Liver (tissue), 9 donors: ENCODE results near the gene UNC5A. TPM values are rescaled to one million over a fixed set of nuclear protein-coding genes. Genes with fewer than 3 reads are reported as not detected.

Source experiments
- DNase-seq: peaks from one replicate; pipeline ENCODE4 v3.0.0-alpha.2; 2017; ENCODE audit warnings: low spot score
- H3K27ac ChIP-seq, 2 donors: one replicate each; pipeline ENCODE4 v1.7.0; 2013; ENCODE audit warnings: inconsistent platforms in 2 of 2, low read length in 2 of 2, control low read depth in 1 of 2, low read depth in 1 of 2, mild to moderate bottlenecking in 1 of 2
- H3K27me3 ChIP-seq, 4 donors: one replicate each; pipeline versions ENCODE4 v1.6.1 to v1.7.0; 2013; ENCODE audit warnings: low read length in 3 of 4, inconsistent platforms in 1 of 4, mild to moderate bottlenecking in 1 of 4, moderate library complexity in 1 of 4; ENCODE audit not compliant: control insufficient read depth in 4 of 4, insufficient read depth in 4 of 4
- H3K36me3 ChIP-seq, 4 donors: one replicate each; pipeline versions ENCODE4 v1.6.1 to v1.7.0; 2013; ENCODE audit warnings: low read length in 3 of 4, mild to moderate bottlenecking in 3 of 4, low read depth in 1 of 4, moderate library complexity in 1 of 4; ENCODE audit not compliant: control insufficient read depth in 4 of 4, insufficient read depth in 3 of 4
- H3K4me1 ChIP-seq, 4 donors: one replicate each; pipeline versions ENCODE4 v1.6.1 to v1.7.0; 2013; ENCODE audit warnings: low read length in 3 of 4, mild to moderate bottlenecking in 3 of 4, moderate library complexity in 1 of 4; ENCODE audit not compliant: control insufficient read depth in 4 of 4, insufficient read depth in 4 of 4
- H3K4me3 ChIP-seq, 3 donors: one replicate each; pipeline versions ENCODE4 v1.6.1 to v1.7.0; 2013; ENCODE audit warnings: low read length in 3 of 3, control low read depth in 1 of 3, low read depth in 1 of 3, mild to moderate bottlenecking in 1 of 3
- H3K9ac ChIP-seq, 2 donors: one replicate each; pipeline ENCODE4 v1.7.0; 2013; ENCODE audit warnings: low read length in 2 of 2, mild to moderate bottlenecking in 2 of 2, moderate library complexity in 2 of 2, control low read depth in 1 of 2, low read depth in 1 of 2
- H3K9me3 ChIP-seq, 4 donors: one replicate each; pipeline versions ENCODE4 v1.6.1 to v1.7.0; 2013; ENCODE audit warnings: low read length in 3 of 4; ENCODE audit not compliant: control insufficient read depth in 4 of 4
- ATF3 ChIP-seq: IDR thresholded peaks from 2 replicates; pipeline ENCODE4 v1.6.1; 2016; ENCODE audit warnings: antibody characterized with exemption
- CTCF ChIP-seq: fragments of 150-350 bp; IDR thresholded peaks from 2 replicates; pipeline ENCODE4 v1.5.1; 2017; ENCODE audit warnings: improper control_type of control experiment, low read depth, low read length; ENCODE audit not compliant: missing input control
- EGR1 ChIP-seq, 2 donors: IDR thresholded peaks; 2 replicates each; pipeline ENCODE4 v1.6.1; 2016 to 2018; ENCODE audit warnings: antibody characterized with exemption in 2 of 2, low read depth in 2 of 2
- FOXA1 ChIP-seq: IDR thresholded peaks from 2 replicates; pipeline ENCODE4 v1.6.1; 2016; ENCODE audit warnings: antibody characterized with exemption
- FOXA2 ChIP-seq: IDR thresholded peaks from 2 replicates; pipeline ENCODE4 v1.6.1; 2016; ENCODE audit warnings: antibody characterized with exemption
- GABPA ChIP-seq, 2 donors: IDR thresholded peaks in 1 of 2; conservative IDR thresholded peaks in 1 of 2; 2 replicates each; pipeline ENCODE4 v1.6.1; 2016; ENCODE audit warnings: antibody characterized with exemption in 2 of 2, mild to moderate bottlenecking in 1 of 2, moderate library complexity in 1 of 2
- HNF4A ChIP-seq, 2 donors: conservative IDR thresholded peaks; 2 replicates each; pipeline ENCODE4 v1.6.1; 2016; ENCODE audit warnings: antibody characterized with exemption in 2 of 2, mild to moderate bottlenecking in 2 of 2
- HNF4G ChIP-seq: IDR thresholded peaks from 2 replicates; pipeline ENCODE4 v1.6.1; 2016; ENCODE audit warnings: antibody characterized with exemption
- JUND ChIP-seq, 2 donors: IDR thresholded peaks; 2 replicates each; pipeline ENCODE4 v1.6.1; 2016; ENCODE audit warnings: antibody characterized with exemption in 2 of 2
- MAX ChIP-seq: IDR thresholded peaks from 2 replicates; pipeline ENCODE4 v1.6.1; 2016; ENCODE audit warnings: antibody characterized with exemption
- NR2F2 ChIP-seq: IDR thresholded peaks from 2 replicates; pipeline ENCODE4 v1.6.1; 2016; ENCODE audit warnings: antibody characterized with exemption
- RAD21 ChIP-seq, 2 donors: IDR thresholded peaks; 2 replicates each; pipeline ENCODE4 v1.6.1; 2016; ENCODE audit warnings: antibody characterized with exemption in 2 of 2, mild to moderate bottlenecking in 2 of 2
- REST ChIP-seq: IDR thresholded peaks from 2 replicates; pipeline ENCODE4 v1.6.1; 2016; ENCODE audit warnings: antibody characterized with exemption, mild to moderate bottlenecking
- RXRA ChIP-seq, 2 donors: IDR thresholded peaks; 2 replicates each; pipeline ENCODE4 v1.6.1; 2017 to 2018; ENCODE audit warnings: antibody characterized with exemption in 2 of 2, mild to moderate bottlenecking in 1 of 2
- SP1 ChIP-seq: IDR thresholded peaks from 2 replicates; pipeline ENCODE4 v1.6.1; 2018; ENCODE audit warnings: antibody characterized with exemption, mild to moderate bottlenecking
- TAF1 ChIP-seq: conservative IDR thresholded peaks from 2 replicates; pipeline ENCODE4 v1.6.1; 2016; ENCODE audit warnings: antibody characterized with exemption, mild to moderate bottlenecking
- YY1 ChIP-seq: IDR thresholded peaks from 2 replicates; pipeline ENCODE4 v1.6.1; 2016; ENCODE audit warnings: antibody characterized with exemption, mild to moderate bottlenecking
- ZBTB33 ChIP-seq: IDR thresholded peaks from 2 replicates; pipeline ENCODE4 v1.6.1; 2016; ENCODE audit warnings: antibody characterized with exemption
- WGBS: extraction: QIAGEN DNeasy Blood & Tissue Kit; methylation state at CpG from one replicate; pipeline ENCODE4 v1.1.7; 2013; 5-methylcytosine and 5-hydroxymethylcytosine counted together
- polyA plus RNA-seq, 2 donors: library from polyadenylated mRNA; stranded (reverse) in 1 of 2; unstranded in 1 of 2; fragments of 200-250 nt in 1 of 2; fragments of >200 nt in 1 of 2; fragmentation: Nextera tagmentation in 1 of 2; extraction: Ambion mirVana in 1 of 2; gene quantifications; one replicate each; pipeline versions ENCODE4 v1.2.1 to v1.2.3, GENCODE V29; 2013 to 2015
- total RNA-seq, 2 donors: library from RNA; depleted of rRNA; stranded (reverse); fragments of >200 nt; gene quantifications; one replicate each; pipeline ENCODE4 v1.2.3, GENCODE V29; 2014
- donor health status: healthy.
- donor health status: healthy.
- donor health status: healthy.
- donor health status: healthy.
- donor health status: healthy.

Gene UNC5A
- total and polyA plus RNA-seq, 4 donors: under 0.01 to 0.07 (median 0.03) TPM; not detected in 1

- 74% methylated on average over 8 of the region's 8 CpGs for WGBS
- no peak for DNase-seq
- Histone ChIP-seq H3K36me3 (no peaks in the 10 kb centered on the region), H3K27me3 (no peaks in the 10 kb centered on the region), H3K27ac (no peak overlapping the region), H3K4me3 (no peak overlapping the region), H3K9ac (no peak overlapping the region), H3K9me3 (no peaks in the 10 kb centered on the region), H3K4me1 (no peaks in the 10 kb centered on the region)
- TF ChIP-seq TAF1 (no peak), MAX (no peak), SP1 (no peak), GABPA (IDR thresholded peaks at IDR 0.05 in 1 of 2, conservative IDR thresholded peaks at IDR 0.05 in 1 of 2) (no peak), FOXA1 (no peak), FOXA2 (no peak), HNF4A (conservative IDR thresholded peaks at IDR 0.05) (no peak), JUND (IDR thresholded peaks at IDR 0.05) (no peak), CTCF (no peak), REST (no peak), YY1 (no peak), ATF3 (no peak), RXRA (IDR thresholded peaks at IDR 0.05) (no peak), NR2F2 (no peak), ZBTB33 (no peak), EGR1 (IDR thresholded peaks at IDR 0.05; ENCODE audit: low read depth in 2 of 2) (no peak), RAD21 (IDR thresholded peaks at IDR 0.05) (no peak), HNF4G (no peak)
Observed at GRCh38 chr5:176854164-176854563, 43.8 kb downstream of the UNC5A start.

- no peak overlapping the region for H3K27ac ChIP-seq
- H3K9ac ChIP-seq: no peak overlapping the region
- no peaks in the 10 kb centered on the region for H3K36me3 ChIP-seq
- no peaks in the 10 kb centered on the region for H3K4me1 ChIP-seq
- no peaks in the 10 kb centered on the region for H3K9me3 ChIP-seq
- H3K27me3 ChIP-seq: no peaks in the 10 kb centered on the region
- H3K4me3 ChIP-seq: no peak overlapping the region
- DNase-seq: no peak
- 95% methylated on average over 18 of the region's 18 CpGs for WGBS
- TF ChIP-seq REST (no peak), NR2F2 (no peak), FOXA1 (no peak), ATF3 (no peak)
Observed at GRCh38 chr5:176855598-176855997, 45.2 kb downstream of the UNC5A start.
